Fibroblast of the aortic adventitia (primary cell): ENCODE data around the gene MEIS3. TPM values are rescaled to one million over a fixed set of nuclear protein-coding genes. Genes with fewer than 3 reads are reported as not detected.
"Not testable (repeated sequence)": the region's sequence is repeated elsewhere in the genome, so short reads cannot be mapped to it uniquely, and the experiment has no call there.

Experiments
- DNase-seq: peaks from one replicate; pipeline ENCODE4 v3.0.0-alpha.2; 2010; ENCODE audit warnings: low read depth
- H3K4me3 ChIP-seq: 2 replicates; pipeline ENCODE4 v1.5.1; 2011; ENCODE audit warnings: low read depth, mild to moderate bottlenecking, control low read depth, low read length, moderate library complexity
- total RNA-seq: library from RNA; depleted of rRNA; stranded (reverse); fragments of >200 nt; gene quantifications from 2 replicates; pipeline ENCODE4 v1.2.3, GENCODE V29; 2012; ENCODE audit warnings: low replicate concordance
- TF ChIP-seq, protein P1 (sequence below): IDR thresholded peaks from 2 replicates; pipeline ENCODE4 v1.5.1; 2011; ENCODE audit warnings: mild to moderate bottlenecking, low read length, control low read depth, inconsistent platforms; ENCODE audit not compliant: insufficient read depth

MEIS3 gene
- total RNA-seq, 1 donor, result 14.5 TPM

DNA sequence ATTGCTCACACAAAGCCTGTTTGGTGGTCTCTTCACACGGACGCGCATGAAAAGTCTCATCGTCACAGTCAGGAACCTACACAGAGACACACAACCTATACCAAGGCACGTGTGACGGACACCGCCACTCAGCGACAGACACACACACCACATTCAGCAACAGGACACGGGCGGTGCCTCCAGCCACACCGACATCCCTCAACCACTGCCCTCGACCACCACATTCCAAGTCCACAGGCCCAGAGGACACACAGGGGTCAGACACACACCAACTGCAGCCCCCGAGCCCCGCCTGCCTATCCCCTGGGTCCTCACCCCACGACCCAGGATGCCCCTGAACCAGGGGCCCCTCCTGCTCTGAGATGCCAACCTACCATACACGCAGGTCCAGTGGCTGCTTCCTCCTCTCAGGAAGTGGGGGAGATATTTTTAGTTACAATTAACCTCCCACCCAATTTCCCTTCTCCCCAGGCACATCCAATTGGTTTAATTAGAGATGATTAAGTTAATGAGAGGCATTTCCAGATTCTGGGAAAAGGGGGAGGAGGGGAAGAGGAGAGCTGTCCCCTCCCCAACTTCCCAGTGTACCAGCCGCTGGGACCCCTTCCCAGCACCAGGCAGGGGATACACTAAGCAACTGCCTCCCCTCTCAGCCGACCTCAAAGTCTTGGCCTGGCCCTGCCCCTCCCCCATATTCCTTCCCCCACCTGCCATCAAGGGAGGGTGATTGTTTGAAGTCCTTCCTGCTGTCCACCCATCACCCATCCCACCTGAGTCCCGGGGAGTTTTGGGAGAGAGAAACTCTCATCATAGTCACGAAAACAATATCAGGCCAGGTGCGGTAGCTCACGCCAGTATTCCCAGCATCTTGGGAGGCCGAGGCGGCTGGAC, 20.4 kb downstream of the MEIS3 start:
- TF ChIP-seq, protein P1, sequence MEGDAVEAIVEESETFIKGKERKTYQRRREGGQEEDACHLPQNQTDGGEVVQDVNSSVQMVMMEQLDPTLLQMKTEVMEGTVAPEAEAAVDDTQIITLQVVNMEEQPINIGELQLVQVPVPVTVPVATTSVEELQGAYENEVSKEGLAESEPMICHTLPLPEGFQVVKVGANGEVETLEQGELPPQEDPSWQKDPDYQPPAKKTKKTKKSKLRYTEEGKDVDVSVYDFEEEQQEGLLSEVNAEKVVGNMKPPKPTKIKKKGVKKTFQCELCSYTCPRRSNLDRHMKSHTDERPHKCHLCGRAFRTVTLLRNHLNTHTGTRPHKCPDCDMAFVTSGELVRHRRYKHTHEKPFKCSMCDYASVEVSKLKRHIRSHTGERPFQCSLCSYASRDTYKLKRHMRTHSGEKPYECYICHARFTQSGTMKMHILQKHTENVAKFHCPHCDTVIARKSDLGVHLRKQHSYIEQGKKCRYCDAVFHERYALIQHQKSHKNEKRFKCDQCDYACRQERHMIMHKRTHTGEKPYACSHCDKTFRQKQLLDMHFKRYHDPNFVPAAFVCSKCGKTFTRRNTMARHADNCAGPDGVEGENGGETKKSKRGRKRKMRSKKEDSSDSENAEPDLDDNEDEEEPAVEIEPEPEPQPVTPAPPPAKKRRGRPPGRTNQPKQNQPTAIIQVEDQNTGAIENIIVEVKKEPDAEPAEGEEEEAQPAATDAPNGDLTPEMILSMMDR, result no peak
- DNase-seq, result no peak
- H3K4me3 ChIP-seq, result no peak overlapping the region

DNA sequence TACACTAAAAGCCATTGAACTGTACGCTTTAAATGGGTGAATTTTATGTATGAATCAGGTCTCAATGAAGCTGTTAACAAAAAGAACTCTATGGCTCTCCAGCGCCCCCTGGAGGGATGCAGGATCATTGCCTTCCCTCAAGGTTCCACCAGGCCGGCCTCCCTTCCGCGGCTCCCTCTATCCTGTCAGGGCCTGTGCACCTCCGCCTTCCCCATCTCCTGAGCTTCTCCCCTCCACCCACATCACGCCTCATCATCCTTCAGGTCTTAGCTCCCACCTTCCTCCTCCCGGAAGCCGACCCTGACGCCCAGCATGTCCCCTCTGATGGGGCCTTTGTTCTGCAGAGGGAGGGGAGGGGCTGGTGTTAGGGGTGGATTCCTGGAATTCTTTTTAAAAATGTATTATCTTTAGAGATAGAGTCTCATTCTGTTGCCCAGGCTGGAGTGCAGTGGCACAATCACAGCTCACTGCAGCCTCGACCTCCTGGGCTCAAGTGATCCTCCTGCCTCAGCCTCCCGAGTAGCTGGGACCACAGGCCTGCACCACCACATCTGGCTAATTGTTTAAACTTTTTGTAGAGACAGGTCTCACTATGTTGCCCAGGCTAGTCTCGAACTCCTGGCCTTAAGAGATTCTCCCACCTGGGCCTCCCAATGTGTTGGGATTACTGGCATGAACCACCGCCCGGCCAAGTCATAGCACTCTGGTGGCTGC, 27.7 kb downstream of the MEIS3 start:
- TF ChIP-seq, protein P1, result peak; percentile 94
- no peak overlapping the region for H3K4me3 ChIP-seq
- DNase-seq, result peak; percentile 80

DNA sequence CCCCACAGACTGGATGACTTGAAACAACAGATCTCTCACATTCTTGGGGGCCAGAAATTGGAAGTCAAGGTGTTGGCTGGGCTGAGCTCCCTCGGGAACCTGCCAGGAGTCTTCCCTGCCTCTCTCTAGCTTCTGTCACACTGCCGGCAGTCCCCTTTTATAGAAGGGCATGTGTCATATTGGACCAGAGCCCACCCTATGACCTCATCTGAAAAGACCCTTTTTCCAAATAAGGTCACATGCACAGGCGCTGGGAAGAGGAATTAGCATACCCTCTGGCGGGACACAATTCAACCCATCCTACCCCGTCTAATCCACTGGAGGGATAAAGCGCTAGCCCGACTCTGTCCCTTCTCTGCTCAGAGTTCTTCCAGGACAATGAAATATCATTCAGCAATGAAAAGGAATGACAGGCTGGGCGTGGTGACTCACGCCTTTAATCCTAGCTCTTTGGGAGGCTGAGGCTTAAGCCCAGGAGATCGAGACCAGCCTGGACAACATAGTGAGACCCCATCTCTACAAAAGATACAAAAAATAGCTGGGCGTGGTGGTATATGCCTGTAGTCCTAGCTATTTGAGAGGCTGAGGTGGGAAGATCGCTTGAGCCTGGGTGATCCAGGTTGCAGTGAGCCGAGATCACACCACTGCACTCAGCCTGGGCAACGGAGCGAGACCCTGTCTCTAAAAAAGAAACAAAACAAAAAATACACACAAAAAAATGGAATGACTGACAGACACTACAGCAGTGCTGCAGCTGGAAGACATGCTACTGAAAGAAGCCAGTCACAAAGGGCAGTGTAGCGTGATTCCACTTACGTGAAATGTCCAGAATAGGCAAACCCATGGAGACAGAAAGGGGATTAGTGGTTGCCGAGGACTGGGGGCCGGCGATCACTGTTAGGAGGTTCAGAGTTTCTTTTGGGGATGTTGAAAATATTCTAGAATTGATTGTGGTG, 28.5 kb downstream of the MEIS3 start:
- H3K4me3 ChIP-seq, result no peak overlapping the region
- DNase-seq, result no peak
- TF ChIP-seq, protein P1, result no peak

DNA sequence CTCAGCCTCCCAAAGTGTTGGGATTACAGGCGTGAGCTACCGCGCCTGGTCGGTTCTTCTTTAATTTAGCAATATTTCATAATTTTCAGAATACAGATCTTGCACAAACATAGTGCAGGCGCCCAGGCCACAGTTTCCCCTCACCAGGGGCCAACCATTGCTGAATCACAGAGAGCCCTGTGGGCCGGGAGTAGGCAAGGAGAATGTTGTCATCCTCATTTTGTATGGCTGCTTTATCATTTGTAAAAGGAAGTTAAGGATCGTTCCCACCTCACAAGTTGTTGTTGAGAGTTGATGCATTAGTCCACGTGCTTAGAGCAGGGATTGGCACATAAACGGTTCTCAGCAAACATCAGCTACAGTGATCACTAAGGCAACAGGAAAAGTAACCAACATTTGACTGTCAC, 30.2 kb downstream of the MEIS3 start:
- no peak overlapping the region for H3K4me3 ChIP-seq
- TF ChIP-seq, protein P1, result no peak
- DNase-seq, result no peak

DNA sequence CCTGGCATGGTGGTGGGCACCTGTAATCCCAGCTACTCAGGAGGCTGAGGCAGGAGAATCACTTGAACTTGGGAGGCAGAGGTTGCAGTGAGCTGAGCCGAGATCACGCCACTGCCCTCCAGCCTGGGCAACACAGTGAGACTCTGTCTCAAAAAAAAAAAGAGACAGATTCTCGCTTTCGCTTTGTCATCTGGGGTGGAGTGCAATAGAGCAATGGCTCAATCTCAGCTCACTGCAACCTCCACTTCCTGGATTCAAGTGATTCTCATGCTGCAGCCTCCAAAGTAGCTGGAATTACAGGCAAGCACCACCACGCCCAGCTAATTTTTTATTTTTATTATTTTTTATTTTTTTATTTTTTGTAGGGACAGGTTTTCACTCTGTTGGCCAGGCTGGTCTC, 30.6 kb downstream of the MEIS3 start:
- DNase-seq, H3K4me3 ChIP-seq: not testable (repeated sequence)

DNA sequence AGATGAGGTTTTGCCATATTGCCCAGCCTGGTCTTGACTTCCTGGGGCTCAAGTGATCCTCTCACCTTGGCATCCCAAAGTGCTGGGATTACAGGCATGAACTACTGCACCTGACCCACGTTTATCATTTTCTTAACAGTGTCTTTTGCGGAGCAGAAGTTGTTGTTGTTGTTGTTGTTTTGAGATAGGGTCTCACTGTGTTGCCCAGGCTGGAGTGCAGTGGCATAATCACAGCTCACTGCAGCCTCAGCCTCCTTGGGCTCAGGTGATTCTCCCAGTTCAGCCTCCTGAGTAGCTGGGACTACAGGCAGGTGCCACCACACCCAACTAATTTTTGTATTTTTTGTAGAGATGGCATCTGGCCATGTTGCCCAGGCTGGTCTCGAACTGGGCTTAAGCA, 31.7 kb downstream of the MEIS3 start:
- not testable (repeated sequence) for H3K4me3 ChIP-seq, DNase-seq

DNA sequence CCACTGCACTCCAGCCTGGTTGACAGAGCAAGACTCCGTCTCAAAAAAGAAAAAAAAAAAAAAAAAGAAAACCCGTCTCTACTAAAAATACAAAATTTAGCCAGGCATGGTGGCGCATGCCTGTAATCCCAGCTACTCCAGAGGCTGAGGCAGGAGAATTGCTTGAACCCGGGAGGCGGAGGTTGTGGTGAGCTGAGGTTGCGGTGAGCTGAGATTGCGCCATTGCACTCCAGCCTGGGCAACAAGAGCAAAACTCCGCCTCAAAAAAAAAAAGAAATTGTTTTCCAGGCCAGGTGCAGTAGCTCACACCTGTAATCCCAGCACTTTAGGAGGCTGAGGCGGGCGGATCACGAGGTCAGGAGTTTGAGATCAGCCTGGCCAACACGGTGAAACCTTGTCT, 32.7 kb downstream of the MEIS3 start:
- not testable (repeated sequence) for DNase-seq

DNA sequence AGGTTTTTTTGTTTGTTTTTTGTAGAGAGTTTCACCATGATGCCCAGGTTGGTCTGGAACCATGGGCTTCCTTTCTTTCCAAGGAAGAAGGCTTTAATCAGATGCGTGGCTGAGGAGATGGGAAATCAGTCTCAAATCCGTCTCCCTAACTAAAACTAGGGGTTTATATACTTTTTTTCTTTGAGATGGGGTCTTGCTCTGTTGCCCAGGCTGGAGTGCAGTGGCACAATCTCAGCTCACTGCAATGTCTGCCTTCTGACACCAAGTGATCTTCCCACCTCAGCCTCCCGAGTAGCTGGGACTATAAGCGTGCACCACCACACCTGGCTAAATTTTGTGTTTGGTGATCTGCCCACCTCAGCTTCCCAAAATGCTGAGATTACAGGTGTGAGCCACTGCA, 34.8 kb downstream of the MEIS3 start:
- DNase-seq, H3K4me3 ChIP-seq: not testable (repeated sequence)

More for the DNA sequence above, 32.7 kb downstream of the MEIS3 start:
- not testable (repeated sequence) for H3K4me3 ChIP-seq

DNA sequence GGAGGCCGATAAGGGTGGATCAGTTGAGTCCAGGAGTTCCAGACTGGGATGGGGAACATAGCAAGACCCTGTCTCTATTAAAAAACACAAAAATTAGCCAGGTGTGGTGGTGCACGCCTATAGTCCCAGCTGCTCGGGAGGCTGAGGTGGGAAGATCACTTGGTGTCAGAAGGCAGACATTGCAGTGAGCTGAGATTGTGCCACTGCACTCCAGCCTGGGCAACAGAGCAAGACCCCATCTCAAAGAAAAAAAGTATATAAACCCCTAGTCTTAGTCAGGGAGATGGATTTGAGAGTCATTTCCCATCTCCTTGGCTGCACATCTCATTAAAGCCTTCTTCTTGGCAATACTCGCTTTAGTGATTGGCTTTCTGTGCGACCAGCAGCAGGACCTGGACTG, 35.4 kb downstream of the MEIS3 start:
- not testable (repeated sequence) for DNase-seq

More for the DNA sequence above, 35.4 kb downstream of the MEIS3 start:
- H3K4me3 ChIP-seq, result not testable (repeated sequence)
